Bone marrow (tissue), 2 donors: ENCODE measurements around the gene ZNF99.
"Not testable (repeated sequence)": the region's sequence is repeated elsewhere in the genome, so short reads cannot be mapped to it uniquely, and the experiment has no call there.

Source experiments
- DNase-seq, 2 donors: peaks; one replicate each; lab custom pipeline; 2025; lab: John Stamatoyannopoulos, UW

The ZNF99 gene

DNA sequence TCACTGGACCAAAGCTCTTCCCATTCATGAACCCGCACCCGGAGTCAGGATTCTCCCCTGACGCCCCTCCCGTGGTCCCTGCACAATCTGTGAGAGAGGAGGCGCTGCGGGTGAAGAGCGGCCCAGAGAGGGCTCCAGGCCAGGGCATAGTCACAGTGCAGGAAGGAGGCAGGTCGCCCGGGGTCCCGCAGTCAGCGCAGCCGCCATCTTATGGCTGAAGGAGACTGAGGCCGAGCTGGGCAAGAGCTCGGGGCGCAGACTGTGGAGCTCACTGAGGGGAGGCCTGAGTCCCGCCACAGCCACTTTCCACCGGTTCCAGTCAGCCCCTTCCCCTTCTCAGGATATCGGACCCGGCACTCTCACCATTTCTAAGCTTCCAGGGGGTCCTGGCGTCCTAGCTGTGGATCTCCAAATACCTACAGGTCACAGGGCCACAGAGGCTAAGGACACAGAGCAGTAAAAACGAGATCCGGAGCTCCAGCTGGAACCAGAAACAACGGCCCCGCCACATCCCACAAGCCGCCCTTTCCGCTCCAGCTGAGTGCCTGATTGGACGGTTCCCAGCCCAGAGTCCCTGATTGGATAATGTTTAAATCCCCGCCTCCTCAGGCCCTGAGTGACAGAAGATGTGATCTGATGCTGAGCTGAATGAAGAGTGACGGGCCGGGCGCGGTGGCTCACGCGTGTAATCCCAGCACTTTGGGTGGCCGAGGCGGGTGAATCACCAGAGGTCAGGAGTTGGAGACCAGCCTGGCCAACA lies at the start of gene ZNF99:
Gene ZNF99, minus strand, starts transcription at position 501 of the 760 bp plus-strand sequence. Its CDS starts 135 bp downstream, at position 366.
- no peak for DNase-seq

DNA sequence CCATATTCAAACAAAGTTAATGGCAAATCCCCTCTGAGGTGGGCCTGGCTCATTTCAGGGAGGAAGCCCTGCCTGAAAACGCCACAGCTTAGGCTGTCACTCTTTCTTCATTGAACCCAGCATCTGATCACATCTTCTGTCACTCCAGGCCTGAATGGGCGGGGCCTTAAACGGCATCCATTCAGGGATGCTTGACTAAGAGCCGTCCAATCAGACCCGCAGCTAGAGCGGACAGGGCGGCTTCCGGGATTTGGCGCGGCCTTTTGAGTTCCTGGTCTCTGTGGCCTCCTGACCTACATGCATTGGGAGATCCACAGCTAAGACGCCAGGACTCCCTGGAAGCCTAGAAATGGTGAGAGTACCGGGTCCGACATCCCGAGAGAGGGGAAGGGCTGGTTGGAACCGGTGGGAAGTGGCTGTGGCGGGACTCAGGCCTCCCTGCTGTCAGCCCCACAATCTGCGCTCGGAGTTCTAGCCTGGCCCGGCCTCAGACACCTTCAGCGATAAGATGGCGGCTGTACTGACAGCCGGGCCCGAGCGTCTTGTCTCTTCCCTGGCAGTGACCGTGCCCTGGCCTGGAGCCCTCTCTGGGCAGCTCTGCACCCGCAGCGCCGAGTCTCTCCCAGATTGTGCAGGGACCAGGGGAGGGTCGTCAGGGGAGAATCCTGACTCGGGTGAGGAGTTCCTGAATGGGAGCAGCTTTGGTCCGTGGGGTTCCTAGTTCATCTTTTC lies 48.2 kb upstream of the ZNF99 start, which contains the start of gene ZNF723:
Gene ZNF723, plus strand, starts transcription at position 261 of the 732 bp plus-strand sequence. Its CDS starts 89 bp downstream, at position 350.
- no peak for DNase-seq

DNA sequence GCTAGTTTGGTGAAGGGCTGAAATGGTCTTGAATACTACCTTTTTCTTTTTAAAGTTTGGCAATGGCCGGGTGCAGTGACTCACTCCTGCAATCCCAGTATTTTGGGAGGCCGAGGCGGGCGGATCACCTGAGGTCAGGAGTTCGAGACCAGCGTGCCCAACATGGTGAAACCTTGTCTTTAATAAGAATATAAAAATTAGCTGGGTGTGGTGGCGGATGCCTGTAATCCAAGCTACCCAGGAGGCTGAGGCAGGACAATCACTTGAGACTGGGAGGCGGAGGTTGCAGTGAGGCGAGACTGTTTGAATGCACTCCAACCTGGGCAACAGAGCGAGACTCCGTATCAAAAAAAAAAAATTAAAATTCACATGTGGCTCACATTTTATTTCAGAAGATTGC lies 47.3 kb upstream of the ZNF99 start:
- no peak for DNase-seq

DNA sequence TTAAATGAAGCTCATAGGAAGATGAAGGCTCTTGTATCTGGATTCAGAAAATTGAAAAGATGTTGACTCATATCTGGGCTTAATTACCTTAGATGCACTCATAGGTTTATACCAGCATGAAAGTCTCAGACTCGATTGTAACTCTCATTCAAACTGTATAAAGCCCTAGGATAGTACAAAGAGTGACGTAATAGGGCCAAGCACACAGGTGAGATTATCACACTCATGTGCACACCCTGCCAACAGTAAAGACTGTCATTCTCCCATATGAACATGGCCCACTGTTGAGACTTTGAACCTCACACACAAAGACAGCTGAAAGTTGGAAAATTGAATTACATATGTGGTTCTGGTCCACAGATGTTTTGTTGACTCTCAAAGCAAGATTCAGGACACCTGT lies 30.2 kb upstream of the ZNF99 start:
- no peak for DNase-seq

DNA sequence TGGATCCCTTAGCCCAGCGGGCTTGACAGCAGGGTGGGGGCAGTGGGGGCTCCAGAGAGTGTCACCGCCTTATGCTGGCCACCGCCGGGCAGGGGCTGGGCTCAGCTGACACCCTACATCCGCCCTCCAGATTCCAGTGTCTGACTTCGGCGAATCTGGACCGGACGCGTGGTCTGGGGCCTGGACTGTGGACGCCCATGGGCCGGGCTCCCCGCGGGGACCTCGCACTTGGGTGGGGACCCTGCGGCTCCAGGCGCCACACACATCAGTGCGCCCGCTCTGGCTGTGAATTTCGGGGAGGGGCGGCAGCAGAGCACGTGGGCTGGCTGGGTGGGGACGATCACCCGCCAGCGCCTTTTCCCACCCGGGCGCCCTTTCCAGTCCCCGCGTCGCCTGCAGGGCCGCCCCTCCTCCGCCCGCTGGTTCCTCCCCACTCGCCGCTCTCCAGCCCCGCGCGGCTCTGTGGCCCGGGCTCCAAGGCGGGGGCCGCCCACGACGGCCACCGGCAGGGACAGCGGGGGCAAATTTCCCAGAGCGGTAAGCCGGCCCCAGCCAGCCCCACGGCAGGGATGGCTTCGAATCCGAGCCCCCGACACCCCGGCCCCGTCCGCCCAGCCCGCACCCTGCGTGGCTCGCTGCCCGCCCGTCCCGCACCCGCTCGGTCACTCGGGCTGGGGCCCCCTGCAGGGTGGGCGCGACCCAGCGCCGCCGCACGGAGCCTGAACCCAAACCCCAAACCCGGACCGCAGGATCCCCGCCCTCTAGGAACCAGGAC lies 23.3 kb upstream of the ZNF99 start:
- no peak for DNase-seq

DNA sequence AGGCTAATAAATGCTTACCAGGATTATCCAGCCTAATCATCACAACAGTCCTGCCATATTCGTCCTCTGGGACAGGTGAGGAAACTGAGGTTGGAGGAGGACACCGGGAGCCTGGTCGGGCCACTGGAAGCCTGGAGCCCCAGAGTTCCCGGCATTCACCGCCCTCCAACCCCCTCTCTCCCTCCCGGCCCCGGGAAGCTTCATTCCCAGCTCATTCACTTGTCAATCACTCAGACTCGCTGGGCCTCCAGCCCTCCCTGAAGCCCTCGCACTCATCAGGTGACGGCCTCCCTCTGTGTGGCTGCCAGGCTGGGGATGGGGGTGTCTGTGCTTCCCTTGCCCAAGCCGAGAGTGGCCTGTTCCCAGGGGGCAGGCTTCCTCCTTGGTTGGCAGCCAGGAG lies 22.5 kb upstream of the ZNF99 start:
- no peak for DNase-seq

DNA sequence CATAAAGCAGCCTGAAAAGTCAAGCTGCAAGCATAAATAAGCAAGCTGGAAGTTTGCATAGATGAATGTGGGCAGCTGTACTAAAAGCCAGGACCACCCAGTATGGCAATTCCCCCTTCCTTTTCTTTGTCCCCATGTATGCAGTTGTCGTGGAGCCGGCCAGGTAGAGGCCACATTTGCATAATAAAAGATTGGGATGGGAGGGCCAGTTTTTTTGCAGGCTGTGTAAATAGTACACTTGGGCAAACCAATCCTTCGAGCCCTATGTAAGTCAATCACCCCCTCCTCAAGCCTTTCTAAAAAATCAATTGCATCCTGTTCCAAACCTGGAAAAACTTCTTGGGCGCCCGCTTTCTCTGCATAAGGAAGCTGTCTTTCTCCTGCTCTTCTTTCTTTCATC lies 13.1 kb upstream of the ZNF99 start:
- no peak for DNase-seq

DNA sequence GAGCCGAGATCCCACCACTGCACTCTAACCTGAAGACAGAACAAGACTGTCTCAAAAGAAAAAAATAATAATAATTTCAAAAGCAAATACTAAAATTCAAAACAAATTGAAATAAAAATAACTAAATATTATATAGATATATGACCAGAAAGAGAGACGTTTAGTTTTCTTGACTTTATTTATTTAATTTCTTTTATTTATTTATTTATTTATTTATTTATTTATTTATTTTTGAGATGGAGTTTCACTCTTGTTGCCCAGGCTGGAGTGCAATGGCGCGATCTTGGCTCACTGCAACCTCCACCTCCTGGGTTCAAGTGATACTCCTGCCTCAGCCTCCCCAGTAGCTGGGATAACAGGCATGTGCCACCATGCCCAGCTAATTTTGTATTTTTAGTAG lies 8.9 kb upstream of the ZNF99 start:
- not testable (repeated sequence) for DNase-seq

DNA sequence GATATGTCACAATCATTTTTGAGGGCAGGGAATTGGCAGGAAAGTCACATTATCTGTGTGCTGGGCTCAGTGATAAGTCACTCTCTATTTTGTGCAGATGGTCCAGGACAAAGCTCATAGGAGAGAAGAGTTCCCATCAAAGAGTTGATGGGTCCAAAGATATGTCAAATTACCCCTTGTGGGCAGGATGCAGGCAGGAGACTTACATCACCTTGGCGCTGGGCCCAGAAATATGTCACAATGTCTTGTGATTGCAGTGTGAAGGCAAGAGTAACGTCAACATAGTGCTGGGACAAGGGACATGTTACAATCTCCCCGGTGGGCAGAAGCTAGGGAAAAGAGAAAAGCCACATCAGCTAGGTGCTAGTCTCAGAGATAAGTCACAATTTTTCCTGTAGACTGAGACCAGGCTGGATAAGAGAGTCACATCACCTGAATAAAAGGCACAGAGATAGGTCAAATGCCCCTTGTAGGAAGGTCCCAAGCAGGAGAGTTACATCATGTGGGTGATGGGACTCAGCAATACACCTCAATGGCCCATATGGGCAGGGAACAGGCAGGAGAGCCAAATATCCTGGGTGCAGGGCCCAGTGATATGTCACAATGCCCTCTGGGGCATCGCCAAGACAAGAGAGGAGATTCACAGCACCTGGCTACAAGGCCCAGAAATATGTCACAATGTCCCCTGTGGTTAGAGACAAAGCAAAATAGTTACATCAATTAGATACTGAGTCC lies 47.9 kb downstream of the ZNF99 start:
- no peak for DNase-seq

DNA sequence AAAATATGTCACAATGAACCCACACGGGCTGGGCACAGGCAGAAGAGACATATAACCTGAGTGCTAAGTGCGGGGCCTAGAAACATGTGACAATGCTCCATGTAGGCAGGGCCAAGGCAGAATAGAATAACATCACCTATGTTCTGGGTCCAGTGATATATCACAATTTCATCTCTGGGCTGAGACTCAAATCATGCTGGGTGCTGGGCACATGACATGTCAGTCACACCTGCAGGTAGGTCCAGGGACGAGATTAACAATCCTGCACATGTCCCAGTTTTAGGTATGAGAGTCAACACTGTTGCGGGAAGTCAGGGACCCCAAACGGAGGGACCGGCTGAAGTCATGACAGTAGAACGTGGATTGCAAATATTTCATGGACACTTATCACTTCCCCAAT lies 50.3 kb downstream of the ZNF99 start:
- no peak for DNase-seq

DNA sequence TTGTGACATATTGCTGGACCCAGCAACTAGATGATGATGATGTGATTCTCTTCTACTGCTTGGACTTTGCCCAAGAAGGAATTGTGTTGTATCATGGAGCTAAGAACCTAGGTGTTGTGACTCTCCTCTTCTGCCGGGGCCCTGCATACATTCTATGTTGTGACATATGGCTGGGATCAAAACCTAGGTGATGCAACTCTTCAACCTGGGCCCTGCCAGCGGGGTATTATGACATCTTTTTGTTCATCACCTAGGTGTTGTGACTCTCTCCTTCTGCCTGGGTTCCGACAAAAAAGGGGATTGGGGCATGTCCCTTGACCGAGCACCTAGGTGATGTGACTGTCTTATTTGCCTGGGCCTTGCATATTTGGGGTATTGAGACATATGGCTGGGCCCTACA lies 55.7 kb downstream of the ZNF99 start:
- DNase-seq = not testable (repeated sequence)

DNA sequence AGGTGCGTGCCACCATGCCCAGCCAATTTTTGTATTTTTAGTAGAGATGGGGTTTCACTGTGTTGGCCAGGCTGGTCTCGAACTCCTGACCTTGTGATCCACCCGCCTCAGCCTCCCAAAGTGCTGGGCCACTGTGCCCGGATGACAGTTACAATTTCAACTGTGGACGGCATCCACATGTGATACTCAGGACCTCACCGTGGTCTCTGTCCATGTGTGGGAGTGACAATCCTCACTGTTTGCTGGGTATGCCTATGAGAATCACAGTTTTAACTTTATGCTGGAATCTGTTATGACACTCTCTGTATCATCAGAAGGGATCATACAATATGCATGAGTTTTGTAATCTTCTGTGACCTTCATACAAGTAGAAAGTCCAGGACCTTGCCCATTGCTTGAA lies 62.4 kb downstream of the ZNF99 start:
- not testable (repeated sequence) for DNase-seq

DNA sequence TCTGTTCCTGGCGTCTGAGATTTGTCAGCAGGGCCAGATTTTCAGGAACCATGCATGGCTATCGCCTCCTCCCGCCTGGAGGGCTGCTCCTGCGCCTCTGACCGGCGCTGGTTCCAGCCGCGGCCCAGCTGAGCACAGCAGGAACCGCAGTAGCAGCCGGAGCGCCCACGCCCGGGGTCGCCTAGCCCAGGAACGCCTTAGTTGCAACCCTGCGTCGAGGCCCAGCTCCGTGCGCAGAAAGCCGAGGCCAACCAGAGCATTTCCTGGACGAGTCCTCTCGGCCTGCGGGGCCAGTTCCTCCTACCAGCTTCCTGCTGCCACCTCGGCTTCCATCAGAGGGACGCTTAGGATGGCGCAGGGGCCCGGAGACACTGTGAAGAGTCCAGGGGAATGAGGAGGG lies 75.0 kb downstream of the ZNF99 start:
- DNase-seq = no peak

DNA sequence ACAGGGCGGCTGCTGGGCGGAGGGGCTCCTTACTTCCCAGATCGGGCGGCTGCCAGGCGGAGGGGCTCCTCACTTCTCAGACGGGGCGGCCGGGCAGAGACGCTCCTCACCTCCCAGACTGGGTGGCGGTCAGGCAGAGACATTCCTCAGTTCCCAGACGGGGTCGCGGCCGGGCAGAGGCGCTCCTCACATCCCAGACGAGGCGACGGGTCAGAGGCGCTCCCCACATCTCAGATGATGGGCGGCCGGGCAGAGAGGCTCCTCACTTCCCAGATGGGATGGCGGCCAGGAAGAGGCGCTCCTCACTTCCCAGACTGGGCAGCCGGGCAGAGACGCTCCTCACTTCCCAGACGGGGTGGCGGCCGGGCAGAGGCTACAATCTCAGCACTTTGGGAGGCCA lies 80.9 kb downstream of the ZNF99 start:
- not testable (repeated sequence) for DNase-seq

DNA sequence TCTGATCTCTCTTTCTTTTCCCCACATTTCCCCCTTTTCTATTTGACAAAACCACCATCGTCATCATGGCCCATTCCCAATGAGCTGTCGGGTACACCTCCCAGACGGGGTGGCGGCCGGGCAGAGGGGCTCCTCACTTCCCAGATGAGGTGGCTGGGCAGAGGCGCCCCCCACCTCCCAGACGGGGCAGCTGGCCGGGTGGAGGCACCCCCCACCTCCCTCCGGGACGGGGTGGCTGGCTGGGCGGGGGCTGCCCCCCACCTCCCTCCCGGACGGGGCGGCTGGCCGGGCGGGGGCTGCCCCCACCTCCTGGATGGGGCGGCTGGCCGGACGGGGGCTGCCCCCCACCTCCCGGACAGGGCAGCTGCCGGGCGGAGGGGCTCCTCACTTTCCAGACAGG lies 81.3 kb downstream of the ZNF99 start:
- DNase-seq = not testable (repeated sequence)
